IMR-90 (cell line): ENCODE measurements around the gene CNOT9. TPM values are rescaled to one million over a fixed set of nuclear protein-coding genes. Genes with fewer than 3 reads are reported as not detected.

Experiments
- ATAC-seq: fragments of 200-7000 bp; cut with Tn5 transposase; 2 replicates; pipeline ENCODE4 v1.9.1; 2020; ENCODE audit warnings: low read depth, mild to moderate bottlenecking, moderate library complexity
- BruUV-seq: library from RNA; stranded (reverse); fragments of 400-500 nt; replicated peaks from 2 replicates; lab custom pipeline; 2021; lab: Mats Ljungman, UMichigan
- CTCF ChIA-PET: fragments of 300-600 bp; formaldehyde crosslinking; extraction: SDS; loops from one replicate; lab custom pipeline; 2021; ENCODE audit warnings: antibody characterized with exemption; lab: Yijun Ruan, JAX
- POLR2A ChIA-PET: fragments of 300-600 bp; sonication (Branson Sonifier 250); formaldehyde crosslinking; loops from one replicate; lab custom pipeline; 2022; ENCODE audit warnings: antibody characterized with exemption; ENCODE audit not compliant: unreplicated experiment; lab: Charles Lee
- DNase-seq: peaks from one replicate; pipeline ENCODE4 v3.0.0; 2013
- H2AFZ ChIP-seq: replicated peaks from 2 replicates; pipeline ENCODE3; 2013; ENCODE audit warnings: low read length, mild to moderate bottlenecking; ENCODE audit not compliant: poor library complexity
- H2AK5ac ChIP-seq: 2 replicates; pipeline ENCODE4 v1.6.1; 2013; ENCODE audit warnings: low read depth, low read length, inconsistent platforms
- H2AK9ac ChIP-seq: replicated peaks from 2 replicates; pipeline ENCODE3; 2013; ENCODE audit warnings: mild to moderate bottlenecking, low read depth, low read length, moderate library complexity; ENCODE audit not compliant: poor library complexity
- H2BK120ac ChIP-seq: 2 replicates; pipeline ENCODE4 v1.6.1; 2013; ENCODE audit warnings: low read depth, low read length, inconsistent platforms
- H2BK15ac ChIP-seq: 3 replicates; pipeline ENCODE4 v1.6.1; 2013; ENCODE audit warnings: low read depth, low read length, inconsistent platforms
- H2BK20ac ChIP-seq: 2 replicates; pipeline ENCODE4 v1.6.1; 2013; ENCODE audit warnings: low read depth, mild to moderate bottlenecking, inconsistent platforms, low read length, moderate library complexity
- H2BK5ac ChIP-seq: 2 replicates; pipeline ENCODE4 v1.6.1; 2013; ENCODE audit warnings: mild to moderate bottlenecking, low read depth, low read length, inconsistent platforms; ENCODE audit not compliant: poor library complexity, severe bottlenecking
- H3K14ac ChIP-seq: replicated peaks from 2 replicates; pipeline ENCODE4 v1.6.1; 2013; ENCODE audit warnings: low read depth, low read length, inconsistent platforms
- H3K18ac ChIP-seq: 2 replicates; pipeline ENCODE4 v1.6.1; 2013; ENCODE audit warnings: low read depth, low read length, control low read depth
- H3K23ac ChIP-seq: 2 replicates; pipeline ENCODE4 v1.6.1; 2013; ENCODE audit warnings: low read depth, low read length, inconsistent platforms
- H3K27ac ChIP-seq: 2 replicates; pipeline ENCODE4 v1.5.1; 2013; ENCODE audit warnings: mild to moderate bottlenecking, control low read depth, low read length; ENCODE audit not compliant: insufficient read depth
- H3K27me3 ChIP-seq: 2 replicates; pipeline ENCODE4 v1.6.1; 2013; ENCODE audit warnings: low read length; ENCODE audit not compliant: control insufficient read depth, insufficient read depth
- H3K36me3 ChIP-seq: 2 replicates; pipeline ENCODE4 v1.6.1; 2013; ENCODE audit warnings: low read length, mixed read lengths; ENCODE audit not compliant: control insufficient read depth, insufficient read depth
- H3K4ac ChIP-seq: 2 replicates; pipeline ENCODE4 v1.6.1; 2013; ENCODE audit warnings: low read depth, low read length, inconsistent platforms
- H3K4me1 ChIP-seq: 2 replicates; pipeline ENCODE4 v1.6.1; 2013; ENCODE audit warnings: low read length, mixed read lengths; ENCODE audit not compliant: control insufficient read depth, insufficient read depth
- H3K4me2 ChIP-seq: 2 replicates; pipeline ENCODE4 v1.6.1; 2013; ENCODE audit warnings: low read depth, mild to moderate bottlenecking, control low read depth, low read length, moderate library complexity
- H3K4me3 ChIP-seq: 2 replicates; pipeline ENCODE4 v1.5.1; 2013; ENCODE audit warnings: low read depth, mild to moderate bottlenecking, control low read depth, low read length, moderate library complexity; ENCODE audit not compliant: insufficient read depth
- H3K56ac ChIP-seq: 2 replicates; pipeline ENCODE4 v1.6.1; 2013; ENCODE audit warnings: low read length, inconsistent platforms; ENCODE audit not compliant: insufficient read depth; ENCODE audit errors: extremely low read depth
- H3K79me1 ChIP-seq, 2 experiments: 2 replicates each; pipeline ENCODE4 v1.6.1; 2013; ENCODE audit warnings: low read length in 2 of 2, inconsistent platforms in 1 of 2, low read depth in 1 of 2
- H3K9ac ChIP-seq: 2 replicates; pipeline ENCODE4 v1.6.1; 2013; ENCODE audit warnings: low read depth, low read length, control low read depth
- H3K9me1 ChIP-seq: 2 replicates; pipeline ENCODE4 v1.6.1; 2013; ENCODE audit warnings: low read length, inconsistent platforms; ENCODE audit not compliant: insufficient read depth
- H3K9me3 ChIP-seq: 2 replicates; pipeline ENCODE4 v1.6.1; 2013; ENCODE audit warnings: low read length; ENCODE audit not compliant: control insufficient read depth, insufficient read depth
- H4K20me1 ChIP-seq: 2 replicates; pipeline ENCODE4 v1.6.1; 2013; ENCODE audit warnings: low read length, inconsistent platforms; ENCODE audit not compliant: insufficient read depth
- H4K5ac ChIP-seq: 2 replicates; pipeline ENCODE4 v1.6.1; 2013; ENCODE audit warnings: mild to moderate bottlenecking, low read depth, low read length, control low read depth
- H4K8ac ChIP-seq, 2 experiments: 2 replicates each; pipeline ENCODE4 v1.6.1; 2013; ENCODE audit warnings: low read depth in 2 of 2, low read length in 2 of 2, control low read depth in 1 of 2, inconsistent platforms in 1 of 2
- H4K91ac ChIP-seq: 2 replicates; pipeline ENCODE4 v1.6.1; 2013; ENCODE audit warnings: low read depth, low read length, inconsistent platforms; ENCODE audit not compliant: insufficient read depth
- BHLHE40 ChIP-seq: fragments of 150-350 bp; IDR thresholded peaks from 2 replicates; pipeline ENCODE4 v1.6.1; 2016; ENCODE audit warnings: mild to moderate bottlenecking, low read depth, low read length
- CEBPB ChIP-seq: IDR thresholded peaks from 2 replicates; pipeline ENCODE4 v1.6.1; 2012; ENCODE audit warnings: low read depth, low read length, improper control_type of control experiment
- CHD1 ChIP-seq: IDR thresholded peaks from 2 replicates; pipeline ENCODE4 v1.6.1; 2012; ENCODE audit warnings: low read depth, low read length, improper control_type of control experiment
- FOS ChIP-seq: fragments of 150-350 bp; IDR thresholded peaks from 2 replicates; pipeline ENCODE4 v1.6.1; 2016; ENCODE audit warnings: low read depth, low read length
- MXI1 ChIP-seq: IDR thresholded peaks from 2 replicates; pipeline ENCODE4 v1.6.1; 2012; ENCODE audit warnings: low read depth, mild to moderate bottlenecking, low read length, moderate library complexity, borderline replicate concordance
- NFE2L2 ChIP-seq: fragments of 150-350 bp; IDR thresholded peaks from 2 replicates; pipeline ENCODE4 v1.6.1; 2016; ENCODE audit warnings: low read depth, mild to moderate bottlenecking, low read length
- POLR2A ChIP-seq: IDR thresholded peaks from 2 replicates; pipeline ENCODE4 v1.6.1; 2012; ENCODE audit warnings: mild to moderate bottlenecking, low read depth, low read length
- RFX5 ChIP-seq: IDR thresholded peaks from 2 replicates; pipeline ENCODE4 v1.8.0; 2012; ENCODE audit warnings: low read depth, mild to moderate bottlenecking, low read length, moderate library complexity
- WGBS, 2 experiments: methylation state at CpG; one replicate each; pipeline versions ENCODE4 v1.1.5 to v1.1.7; 2013; ENCODE audit warnings: missing lambda C conversion rate in 2 of 2; ENCODE audit not compliant: insufficient read length in 1 of 2; ENCODE audit errors: extremely low coverage in 2 of 2; 5-methylcytosine and 5-hydroxymethylcytosine counted together
- dilution Hi-C: fragments of 300-500 bp; cut with HindIII; formaldehyde crosslinking; loops from one replicate; pipeline ENCODE4 v1.14.3; 2018; ENCODE audit warnings: low sequenced_read_pairs; ENCODE audit not compliant: unreplicated experiment
- in situ Hi-C: fragments of 300-500 bp; cut with MboI; formaldehyde crosslinking; loops from 3 replicates; pipeline ENCODE4 v1.14.3; 2019; ENCODE audit warnings: low sequenced_read_pairs, inconsistent platforms, mixed read lengths
- intact Hi-C: fragments of 100-400 bp; cut with micrococcal nuclease; formaldehyde crosslinking; loops from 2 replicates; pipeline ENCODE4 v1.10.0; 2022
- polyA plus RNA-seq, 3 experiments: library from polyadenylated mRNA; depleted of rRNA; stranded (reverse); fragments of >200 nt; gene quantifications; 2 replicates each; pipeline ENCODE4 v1.2.3, GENCODE V29; 2012; ENCODE audit warnings: low replicate concordance in 1 of 3
- total RNA-seq: library from RNA; depleted of rRNA; stranded (reverse); fragments of >200 nt; gene quantifications from 2 replicates; pipeline ENCODE4 v1.2.3, GENCODE V29; 2012

Gene CNOT9
- total and polyA plus RNA-seq, 2 of the 4 experiments (the other 2 are of a cell fraction): 33.1 to 71.0 TPM

DNA sequence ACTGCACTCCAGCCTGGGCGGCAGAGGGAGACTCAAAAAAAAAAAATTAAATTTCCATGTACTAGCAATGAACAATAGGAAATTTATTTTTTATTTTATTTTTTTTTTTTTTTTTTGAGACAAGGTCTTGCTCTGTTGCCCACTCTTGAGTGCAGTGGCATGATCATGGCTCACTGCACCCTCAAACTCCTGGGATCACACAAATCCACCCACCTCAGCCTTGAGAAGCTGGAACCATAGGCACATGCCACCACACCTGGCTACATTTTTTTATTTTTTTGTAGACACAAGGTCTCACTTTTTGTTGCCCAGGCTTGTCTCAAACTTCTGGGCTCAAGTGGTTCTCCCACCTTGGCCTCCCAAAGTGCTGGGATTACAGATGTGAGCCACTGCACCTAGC lies 16.9 kb downstream of the CNOT9 start:
- Histone ChIP-seq H3K79me1 (peaks cover 24 to 35% of the 10 kb centered on the region in 2 experiments), H3K36me3 (peaks cover 38% of the 10 kb centered on the region), H3K9me1 (peaks cover 2% of the 10 kb centered on the region; the same call in 1 of the 2 replicates), H3K27ac (no peak overlapping the region), H3K18ac (no peak overlapping the region), H2BK15ac (no peak overlapping the region), H2BK120ac (no peak overlapping the region), H3K4me3 (no peak overlapping the region), H2AK5ac (no peak overlapping the region), H2AK9ac (no peak overlapping the region), H3K9me3 (no peaks in the 10 kb centered on the region), H3K27me3 (no peaks in the 10 kb centered on the region), H4K8ac (no peak overlapping the region), H4K91ac (no peak overlapping the region), H3K14ac (no peak overlapping the region), H2AFZ (no peak overlapping the region), H2BK5ac (no peak overlapping the region), H3K4ac (no peak overlapping the region), H4K20me1 (no peaks in the 10 kb centered on the region; the same call in 1 of the 2 replicates), H3K9ac (no peak overlapping the region), H4K5ac (no peak overlapping the region), H3K4me1 (no peaks in the 10 kb centered on the region), H3K4me2 (no peak overlapping the region), H2BK20ac (no peak overlapping the region), H3K56ac (no peak overlapping the region), H3K23ac (no peak overlapping the region)
- no peak for ATAC-seq
- dilution Hi-C loops (no loop called here), intact Hi-C loops (no loop called here), in situ Hi-C loops (no loop called here)
- BruUV-seq: no TSS peak
- WGBS, 2 experiments: no CpG with 5 or more reads among the region's 1 CpG
- TF ChIP-seq RFX5: no peak
- TF ChIP-seq CHD1: no peak
- no peak for TF ChIP-seq POLR2A
- TF ChIP-seq BHLHE40: no peak
- TF ChIP-seq FOS: no peak
- no peak for TF ChIP-seq MXI1
- TF ChIP-seq CEBPB: no peak
- no peak for TF ChIP-seq NFE2L2
- DNase-seq: no peak
- ChIA-PET POLR2A (no interaction called here), CTCF (no interaction called here)
